HEK293 (cell line): ENCODE results near the gene POLR3A.

ENCODE experiments used
- PBX3 ChIP-seq: sonication (generic); formaldehyde crosslinking; IDR thresholded peaks from 2 replicates; pipeline ENCODE4 v1.8.1; 2022; ENCODE audit warnings: mild to moderate bottlenecking, moderate library complexity, missing genetic modification reagents
- RBAK ChIP-seq: fragments of 450-650 bp; formaldehyde crosslinking; IDR thresholded peaks from 2 replicates; pipeline ENCODE4 v1.5.1; 2016; ENCODE audit warnings: missing biosample characterization, missing genetic modification characterization
- ZBTB17 ChIP-seq: fragments of 450-650 bp; formaldehyde crosslinking; IDR thresholded peaks from 2 replicates; pipeline ENCODE4 v1.5.1; 2016; ENCODE audit warnings: missing biosample characterization, missing genetic modification characterization
- ZFP69B ChIP-seq: fragments of 450-650 bp; formaldehyde crosslinking; IDR thresholded peaks from 2 replicates; pipeline ENCODE4 v1.5.1; 2016; ENCODE audit warnings: missing biosample characterization, missing genetic modification characterization
- ZNF138 ChIP-seq: fragments of 450-650 bp; formaldehyde crosslinking; IDR thresholded peaks from 2 replicates; pipeline ENCODE4 v1.5.1; 2016; ENCODE audit warnings: missing biosample characterization, missing genetic modification characterization, borderline replicate concordance
- ZNF274 ChIP-seq, 2 experiments: fragments of 200-500 bp in 1 of 2; fragments of 450-650 bp in 1 of 2; sonication (Bioruptor generic) in 1 of 2; formaldehyde crosslinking in 1 of 2; IDR thresholded peaks; 2 replicates each; pipeline versions ENCODE4 v1.5.1 to v1.6.1; 2014 to 2016; ENCODE audit warnings: borderline replicate concordance in 1 of 2, inconsistent platforms in 1 of 2, low read length in 1 of 2, missing biosample characterization in 1 of 2, missing genetic modification characterization in 1 of 2
- TF ChIP-seq, protein P1 (sequence below): fragments of 450-650 bp; formaldehyde crosslinking; IDR thresholded peaks from 2 replicates; pipeline ENCODE4 v1.5.1; 2016; ENCODE audit warnings: missing biosample characterization, missing genetic modification characterization
- TF ChIP-seq, protein P2 (sequence below): fragments of 450-650 bp; formaldehyde crosslinking; IDR thresholded peaks from 2 replicates; pipeline ENCODE4 v1.5.1; 2016; ENCODE audit warnings: missing biosample characterization, missing genetic modification characterization
- TF ChIP-seq, protein P3 (sequence below): fragments of 450-650 bp; formaldehyde crosslinking; IDR thresholded peaks from 2 replicates; pipeline ENCODE4 v1.5.1; 2016; ENCODE audit warnings: missing biosample characterization, missing genetic modification characterization

DNA sequence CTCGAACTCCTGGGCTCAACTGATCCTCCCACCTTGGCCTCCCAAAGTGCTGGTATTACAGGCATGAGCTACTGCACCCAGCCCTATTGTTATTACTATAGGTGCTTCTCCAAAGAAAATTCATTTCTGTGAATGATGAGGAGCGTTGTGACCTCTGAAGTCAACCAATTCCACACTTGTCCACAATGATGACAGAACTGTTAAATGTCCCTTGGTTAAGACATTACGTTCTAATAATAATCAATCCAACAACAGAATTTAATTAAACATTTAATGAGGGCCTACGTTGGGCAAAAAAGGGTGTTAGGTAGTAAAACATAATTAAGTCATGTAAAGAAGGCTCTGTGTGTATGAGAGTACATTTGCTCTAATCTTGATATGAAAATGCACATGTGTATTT is 18.2 kb downstream of the POLR3A start:
- TF ChIP-seq, protein P1, sequence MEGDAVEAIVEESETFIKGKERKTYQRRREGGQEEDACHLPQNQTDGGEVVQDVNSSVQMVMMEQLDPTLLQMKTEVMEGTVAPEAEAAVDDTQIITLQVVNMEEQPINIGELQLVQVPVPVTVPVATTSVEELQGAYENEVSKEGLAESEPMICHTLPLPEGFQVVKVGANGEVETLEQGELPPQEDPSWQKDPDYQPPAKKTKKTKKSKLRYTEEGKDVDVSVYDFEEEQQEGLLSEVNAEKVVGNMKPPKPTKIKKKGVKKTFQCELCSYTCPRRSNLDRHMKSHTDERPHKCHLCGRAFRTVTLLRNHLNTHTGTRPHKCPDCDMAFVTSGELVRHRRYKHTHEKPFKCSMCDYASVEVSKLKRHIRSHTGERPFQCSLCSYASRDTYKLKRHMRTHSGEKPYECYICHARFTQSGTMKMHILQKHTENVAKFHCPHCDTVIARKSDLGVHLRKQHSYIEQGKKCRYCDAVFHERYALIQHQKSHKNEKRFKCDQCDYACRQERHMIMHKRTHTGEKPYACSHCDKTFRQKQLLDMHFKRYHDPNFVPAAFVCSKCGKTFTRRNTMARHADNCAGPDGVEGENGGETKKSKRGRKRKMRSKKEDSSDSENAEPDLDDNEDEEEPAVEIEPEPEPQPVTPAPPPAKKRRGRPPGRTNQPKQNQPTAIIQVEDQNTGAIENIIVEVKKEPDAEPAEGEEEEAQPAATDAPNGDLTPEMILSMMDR = no peak
- TF ChIP-seq ZFP69B (no peak), RBAK (tag by site-specific recombination) (no peak), ZBTB17 (tag by site-specific recombination) (no peak), PBX3 (CRISPR knock-in tag) (no peak), ZNF138 (no peak), ZNF274 (IDR thresholded peaks at IDR 0.05; ENCODE audit: low read length) (no peak), ZNF274 (tag by site-specific recombination; IDR thresholded peaks at IDR 0.05; ENCODE audit: borderline replicate concordance) (no peak)
- TF ChIP-seq, protein P2, sequence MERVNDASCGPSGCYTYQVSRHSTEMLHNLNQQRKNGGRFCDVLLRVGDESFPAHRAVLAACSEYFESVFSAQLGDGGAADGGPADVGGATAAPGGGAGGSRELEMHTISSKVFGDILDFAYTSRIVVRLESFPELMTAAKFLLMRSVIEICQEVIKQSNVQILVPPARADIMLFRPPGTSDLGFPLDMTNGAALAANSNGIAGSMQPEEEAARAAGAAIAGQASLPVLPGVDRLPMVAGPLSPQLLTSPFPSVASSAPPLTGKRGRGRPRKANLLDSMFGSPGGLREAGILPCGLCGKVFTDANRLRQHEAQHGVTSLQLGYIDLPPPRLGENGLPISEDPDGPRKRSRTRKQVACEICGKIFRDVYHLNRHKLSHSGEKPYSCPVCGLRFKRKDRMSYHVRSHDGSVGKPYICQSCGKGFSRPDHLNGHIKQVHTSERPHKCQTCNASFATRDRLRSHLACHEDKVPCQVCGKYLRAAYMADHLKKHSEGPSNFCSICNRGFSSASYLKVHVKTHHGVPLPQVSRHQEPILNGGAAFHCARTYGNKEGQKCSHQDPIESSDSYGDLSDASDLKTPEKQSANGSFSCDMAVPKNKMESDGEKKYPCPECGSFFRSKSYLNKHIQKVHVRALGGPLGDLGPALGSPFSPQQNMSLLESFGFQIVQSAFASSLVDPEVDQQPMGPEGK (tag by site-specific recombination) = no peak
- TF ChIP-seq, protein P3, sequence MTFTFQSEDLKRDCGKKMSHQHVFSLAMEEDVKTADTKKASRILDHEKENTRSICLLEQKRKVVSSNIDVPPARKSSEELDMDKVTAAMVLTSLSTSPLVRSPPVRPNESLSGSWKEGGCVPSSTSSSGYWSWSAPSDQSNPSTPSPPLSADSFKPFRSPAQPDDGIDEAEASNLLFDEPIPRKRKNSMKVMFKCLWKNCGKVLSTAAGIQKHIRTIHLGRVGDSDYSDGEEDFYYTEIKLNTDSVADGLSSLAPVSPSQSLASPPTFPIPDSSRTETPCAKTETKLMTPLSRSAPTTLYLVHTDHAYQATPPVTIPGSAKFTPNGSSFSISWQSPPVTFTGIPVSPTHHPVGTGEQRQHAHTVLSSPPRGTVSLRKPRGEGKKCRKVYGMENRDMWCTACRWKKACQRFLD (tag by site-specific recombination) = no peak
